HG02571 (cell line): ENCODE data around the gene RCBTB2.

Experiments
- ATAC-seq: cut with Tn5 transposase; IDR thresholded peaks from one replicate; pipeline ENCODE4 v1.9.1; 2021; ENCODE audit warnings: mild to moderate bottlenecking, moderate library complexity; ENCODE audit not compliant: unreplicated experiment

RCBTB2 gene

DNA sequence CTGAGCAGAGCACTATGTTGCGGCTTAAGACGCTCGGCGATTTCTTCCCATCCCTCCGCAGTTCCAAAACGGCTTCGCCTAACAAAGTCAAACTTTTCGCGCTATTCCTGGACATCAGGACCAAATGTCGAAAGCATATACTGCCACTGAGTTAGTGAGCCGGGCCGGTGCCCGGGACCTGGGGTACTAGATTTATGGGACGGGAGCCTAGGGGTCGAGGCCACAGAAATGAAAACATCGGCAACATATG, 699 bp downstream of the RCBTB2 start:
- ATAC-seq, result peak; percentile 5

DNA sequence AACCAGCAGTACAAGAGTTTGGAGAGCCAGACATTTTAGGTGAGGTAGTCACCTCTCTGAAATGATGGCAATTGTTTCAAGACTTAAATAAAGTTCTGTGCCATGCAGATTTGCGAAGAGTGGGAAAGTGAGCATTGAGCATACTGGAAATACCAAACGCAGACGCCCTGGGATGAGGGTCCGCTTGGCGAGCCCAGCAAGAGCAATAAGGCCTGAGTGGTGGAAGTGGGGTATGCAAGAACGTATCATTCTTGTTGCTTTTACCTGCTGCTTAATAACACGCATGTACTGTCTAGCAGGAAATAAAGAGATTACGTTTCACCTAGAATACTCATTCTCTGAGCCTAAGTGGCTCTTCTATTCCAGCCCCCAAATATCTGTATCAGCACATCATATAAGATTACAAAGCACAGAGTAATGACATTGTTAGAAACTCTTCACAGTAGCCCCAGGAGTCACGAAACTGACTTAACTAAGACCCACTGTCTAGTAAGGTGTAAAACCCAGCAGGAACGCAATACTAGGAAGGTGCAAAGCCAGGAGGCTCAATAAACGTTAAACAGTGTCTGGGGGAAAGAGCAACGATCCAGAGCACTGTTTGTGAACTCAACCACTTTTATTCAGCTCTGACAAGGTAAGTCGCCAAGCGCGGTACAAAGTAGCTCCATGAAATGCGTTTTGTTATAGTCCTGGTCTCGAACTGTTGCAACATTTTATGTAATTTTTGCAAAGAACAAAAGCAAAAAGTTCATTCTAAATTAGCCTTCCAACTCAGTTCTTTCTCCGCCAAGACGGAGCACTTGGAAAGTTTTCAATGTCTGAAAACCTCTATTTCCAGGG, 1.2 kb downstream of the RCBTB2 start:
- ATAC-seq, result no peak

DNA sequence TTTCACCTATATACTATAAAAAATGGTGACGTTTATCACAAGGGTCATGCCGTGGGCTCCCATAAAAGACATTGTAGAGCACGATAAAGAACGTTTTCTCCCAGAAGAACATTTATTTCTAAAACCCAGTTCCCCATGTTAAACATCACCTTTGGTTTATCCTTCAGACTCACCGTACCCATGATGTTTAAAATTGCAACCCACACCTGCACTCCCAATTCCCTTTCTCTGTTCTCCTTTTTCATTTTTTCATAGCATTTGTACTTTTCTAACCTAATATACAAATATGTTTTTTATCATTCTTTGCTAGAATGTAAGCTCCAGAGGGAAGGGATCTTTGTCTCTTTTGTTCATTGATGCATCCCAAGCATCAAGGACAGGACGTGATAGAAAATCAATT, 2.0 kb downstream of the RCBTB2 start:
- no peak for ATAC-seq

DNA sequence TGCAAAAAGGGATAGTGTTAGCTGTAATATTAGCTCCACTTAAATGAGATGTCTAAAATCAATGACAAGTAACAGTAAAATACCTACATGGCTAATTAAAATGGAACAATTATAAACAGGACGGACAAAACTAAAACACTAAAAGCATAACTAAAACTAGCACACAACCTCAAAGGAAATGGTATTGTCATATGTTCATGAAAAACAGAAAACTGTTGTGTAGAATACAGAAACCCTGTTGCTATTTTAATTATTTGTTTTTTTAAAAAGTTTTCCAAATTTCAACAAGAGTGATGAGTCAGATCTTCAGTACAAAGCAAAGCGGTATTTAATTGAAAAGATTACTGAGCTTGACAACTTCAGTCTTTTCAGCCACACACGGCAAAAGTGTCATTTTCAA, 4.2 kb downstream of the RCBTB2 start:
- no peak for ATAC-seq

DNA sequence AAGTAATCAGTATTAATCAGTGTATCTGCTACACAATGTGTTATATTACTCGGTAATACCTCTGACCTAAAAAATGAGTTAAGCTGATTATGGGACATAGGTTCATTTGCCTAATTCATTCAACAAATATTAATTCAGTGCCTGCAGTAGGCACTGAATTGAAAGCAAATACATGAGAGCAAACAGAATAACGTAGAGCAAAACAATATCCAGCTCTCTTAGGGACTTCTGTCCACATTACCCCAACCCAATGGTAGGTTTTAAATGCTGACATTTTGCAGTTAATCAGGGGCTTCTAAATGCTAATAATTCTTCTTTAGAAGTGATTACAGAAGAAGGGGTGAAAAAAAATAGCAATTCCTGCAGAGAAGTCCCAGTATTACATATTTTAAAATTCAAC, 4.9 kb downstream of the RCBTB2 start:
- ATAC-seq, result no peak

DNA sequence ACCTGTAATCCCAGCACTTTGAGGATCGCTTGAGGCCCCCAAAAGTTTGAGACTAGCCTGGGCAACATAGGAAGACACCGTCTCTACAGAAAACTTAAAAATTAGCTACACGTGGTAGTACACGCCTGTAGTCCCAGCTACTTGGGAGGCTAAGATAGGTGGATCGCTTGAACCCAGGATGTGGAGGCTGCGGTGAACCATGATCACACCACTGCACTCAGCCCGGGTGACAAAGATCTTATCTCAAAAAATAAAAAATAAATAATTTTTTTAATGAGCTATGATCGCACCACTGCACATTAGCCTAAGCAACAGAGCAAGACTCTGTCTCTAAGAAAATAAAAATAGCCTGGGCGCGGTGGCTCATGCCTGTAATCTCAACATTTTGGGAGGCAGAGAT, 6.6 kb downstream of the RCBTB2 start:
- ATAC-seq, result no peak

DNA sequence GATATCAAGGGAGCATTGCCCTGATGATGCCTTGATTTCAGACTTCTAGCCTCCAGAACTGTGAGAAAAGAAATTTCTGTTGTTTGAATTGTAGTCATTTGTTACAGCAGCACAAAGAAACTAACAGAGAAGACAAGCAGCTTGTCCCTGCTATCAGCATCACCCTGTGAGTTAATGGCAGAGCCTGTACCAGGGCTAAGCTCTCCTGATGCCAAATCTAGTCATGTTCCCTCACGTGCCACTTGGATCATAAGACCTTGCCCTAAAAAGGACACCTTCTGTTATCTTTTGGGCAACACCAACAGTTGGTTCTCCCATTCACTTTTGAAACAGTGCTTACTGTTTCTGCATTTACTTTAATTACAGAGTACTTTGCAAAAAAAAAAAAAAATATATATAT, 14.8 kb downstream of the RCBTB2 start:
- ATAC-seq, result no peak

DNA sequence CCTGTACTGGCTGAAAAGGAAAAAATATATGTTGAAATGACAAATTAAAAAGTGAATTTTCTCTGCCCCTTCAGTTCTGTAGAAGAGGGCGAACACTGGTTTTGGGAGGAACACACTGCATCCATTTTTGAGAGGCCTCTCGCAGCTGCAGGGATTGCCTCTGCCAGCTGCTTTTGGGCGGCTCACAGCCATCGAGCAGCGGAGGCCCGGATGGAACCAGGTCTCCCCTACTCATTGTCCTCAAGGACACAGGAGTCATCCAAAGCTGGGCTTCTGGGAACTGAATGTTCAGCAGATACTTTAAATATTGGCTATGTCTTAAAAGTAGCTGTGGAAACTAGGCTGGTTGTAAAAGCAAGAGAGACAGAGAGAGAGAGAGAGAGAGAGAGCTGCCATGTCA, 17.1 kb downstream of the RCBTB2 start:
- ATAC-seq, result no peak

DNA sequence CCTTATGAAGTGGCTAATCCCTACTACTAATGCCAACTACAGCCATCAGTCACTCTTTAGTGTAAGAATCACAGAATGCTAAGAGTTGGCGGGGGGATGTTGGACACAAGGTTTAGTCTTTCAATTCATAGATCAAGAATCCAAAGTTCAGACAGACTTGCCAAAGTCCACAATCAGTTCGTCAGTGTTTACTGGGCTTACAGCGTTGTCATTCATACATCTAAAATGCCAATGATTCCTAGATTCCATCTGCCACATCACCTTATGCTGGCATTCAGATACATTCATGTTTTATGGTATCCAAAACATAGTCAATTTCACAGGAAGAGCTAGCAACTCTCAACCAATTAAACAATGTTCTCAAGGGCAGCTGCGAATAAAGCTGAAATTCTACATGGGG, 18.1 kb downstream of the RCBTB2 start:
- ATAC-seq, result no peak

DNA sequence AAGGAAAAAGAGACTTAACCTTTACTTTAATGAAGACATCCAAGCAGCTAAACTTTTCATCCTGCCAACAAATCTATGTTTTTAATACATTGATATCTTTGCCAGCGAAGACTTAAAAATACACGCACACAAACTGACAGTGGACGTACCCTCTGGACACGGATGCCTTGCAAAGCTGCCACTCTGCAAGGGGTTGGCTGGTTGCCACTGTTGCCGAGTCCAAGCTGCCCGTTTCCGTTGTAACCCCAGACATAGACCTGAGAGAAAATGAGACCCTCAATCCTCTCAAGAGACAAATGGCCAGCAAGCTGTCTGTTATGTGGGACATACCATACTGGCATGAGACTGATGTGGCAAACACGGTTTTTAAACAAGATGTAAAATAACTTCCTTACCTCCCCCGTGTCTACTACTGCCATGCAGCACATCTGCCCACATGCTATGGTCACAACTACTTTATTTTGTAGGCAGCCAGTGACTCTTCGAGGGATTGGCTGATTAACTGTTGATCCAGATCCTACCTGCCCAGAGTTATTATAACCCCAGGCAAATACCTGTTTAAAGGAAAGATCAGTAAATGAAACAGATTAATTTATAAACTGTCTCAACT, 21.2 kb downstream of the RCBTB2 start:
- no peak for ATAC-seq

DNA sequence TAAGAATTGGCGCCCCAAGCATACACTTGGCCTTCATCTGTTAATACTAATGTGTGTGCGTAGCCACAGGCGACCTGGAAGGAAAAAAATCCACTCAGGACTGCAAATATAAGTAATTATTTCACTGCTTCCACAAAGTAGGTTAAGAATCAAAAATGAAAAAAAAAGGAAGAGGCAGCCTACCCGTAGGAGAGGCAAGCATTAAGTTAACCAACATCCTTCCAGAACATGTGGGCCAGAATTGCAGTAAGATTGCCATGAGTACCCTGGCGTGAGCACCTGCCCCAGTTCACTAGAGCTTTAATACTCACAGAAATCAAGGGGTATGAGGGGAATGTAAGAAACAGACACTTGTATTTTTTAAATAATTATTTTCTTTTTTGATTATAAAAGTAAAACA, 22.2 kb downstream of the RCBTB2 start:
- ATAC-seq, result no peak

DNA sequence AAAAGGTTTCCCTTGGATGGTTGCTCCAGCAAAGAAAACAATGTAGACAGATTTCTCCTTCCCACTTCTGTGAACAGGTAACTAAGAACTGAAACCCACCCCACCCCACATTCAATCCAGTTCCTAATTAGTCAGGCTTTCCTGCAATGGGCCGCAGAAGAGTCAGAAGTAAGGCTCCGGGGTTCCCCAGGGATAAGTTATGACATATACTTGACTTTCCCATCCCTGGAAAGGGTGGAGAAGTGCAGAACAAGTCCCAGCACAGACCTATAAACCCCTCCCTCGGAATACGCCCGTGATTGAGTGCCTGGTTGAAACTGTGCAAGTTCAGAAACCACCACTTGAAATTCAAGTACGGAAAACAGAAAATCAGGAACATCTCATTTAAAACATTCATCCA, 24.9 kb downstream of the RCBTB2 start:
- ATAC-seq, result no peak

DNA sequence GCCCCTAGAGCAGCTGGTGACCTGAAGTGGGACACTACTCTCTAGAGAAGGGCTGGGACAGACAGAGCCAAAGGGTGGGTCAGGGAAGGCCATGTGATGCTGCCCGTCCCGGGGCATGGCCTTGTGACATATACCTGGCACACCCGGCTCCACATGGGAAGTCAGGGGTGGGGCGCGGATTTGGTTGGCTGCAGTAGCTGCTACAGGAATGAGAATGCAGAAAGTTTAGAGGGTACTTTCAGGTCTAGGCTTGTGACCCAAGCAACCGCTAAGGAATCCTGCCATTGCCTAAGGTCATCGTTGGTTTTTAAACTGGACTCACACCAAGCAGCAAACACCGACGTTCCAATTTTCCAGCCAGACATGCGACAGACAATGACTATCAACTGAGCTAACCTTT, 25.9 kb downstream of the RCBTB2 start:
- ATAC-seq, result no peak

DNA sequence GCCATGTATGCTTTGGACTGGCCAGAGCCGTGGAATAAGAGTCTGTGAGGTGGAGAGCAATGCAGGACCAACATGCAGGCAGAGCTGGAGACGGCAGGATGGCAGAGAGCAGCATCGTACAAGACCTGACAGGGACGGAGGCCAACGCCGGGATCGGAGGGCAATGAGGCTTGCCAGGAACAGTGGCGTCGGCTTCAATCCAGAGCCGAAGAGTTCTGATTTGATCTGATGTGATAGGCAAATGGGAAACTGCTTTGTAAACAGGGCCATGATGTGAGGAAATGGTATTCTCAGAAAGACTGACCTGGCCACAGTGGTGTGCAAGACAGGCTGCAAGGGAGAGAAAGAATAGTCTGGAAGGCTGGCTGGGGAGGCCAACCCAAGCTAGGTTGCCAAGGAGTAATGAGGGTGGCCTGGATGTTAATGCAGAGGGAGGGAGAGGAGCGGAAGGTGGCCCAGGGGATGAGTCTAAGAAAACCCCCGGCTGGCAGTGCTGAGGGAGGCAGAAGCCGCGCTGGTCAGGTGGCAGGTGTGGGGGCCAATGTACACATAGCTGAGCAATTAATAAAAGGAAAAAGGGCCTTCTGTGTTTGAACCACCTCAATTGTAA, 26.7 kb downstream of the RCBTB2 start:
- ATAC-seq, result peak; percentile 14

DNA sequence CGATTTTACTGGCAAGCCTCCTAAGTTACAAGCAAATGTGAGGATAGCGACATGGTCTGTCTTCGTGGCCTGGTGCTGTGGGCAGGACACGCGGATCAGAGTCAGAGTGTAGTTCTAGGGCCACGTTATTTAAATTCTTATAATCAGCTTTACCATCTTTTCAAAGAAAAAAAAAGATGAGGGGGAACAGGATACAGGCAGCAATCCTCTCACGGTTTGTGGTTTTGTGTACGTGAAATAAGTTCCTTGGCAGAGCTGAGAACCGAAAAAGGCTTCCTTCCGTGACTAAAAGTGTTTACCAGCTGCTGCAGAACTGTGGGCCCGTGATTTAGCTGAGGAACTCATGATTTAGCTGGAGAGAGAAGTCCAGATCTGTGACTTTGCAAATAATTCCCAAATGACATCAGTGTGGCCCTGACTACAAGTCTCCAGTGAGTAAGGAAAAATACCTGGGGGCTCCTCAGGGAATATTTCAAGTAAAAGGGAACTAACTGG, 27.2 kb downstream of the RCBTB2 start:
- peak; percentile 74 for ATAC-seq

DNA sequence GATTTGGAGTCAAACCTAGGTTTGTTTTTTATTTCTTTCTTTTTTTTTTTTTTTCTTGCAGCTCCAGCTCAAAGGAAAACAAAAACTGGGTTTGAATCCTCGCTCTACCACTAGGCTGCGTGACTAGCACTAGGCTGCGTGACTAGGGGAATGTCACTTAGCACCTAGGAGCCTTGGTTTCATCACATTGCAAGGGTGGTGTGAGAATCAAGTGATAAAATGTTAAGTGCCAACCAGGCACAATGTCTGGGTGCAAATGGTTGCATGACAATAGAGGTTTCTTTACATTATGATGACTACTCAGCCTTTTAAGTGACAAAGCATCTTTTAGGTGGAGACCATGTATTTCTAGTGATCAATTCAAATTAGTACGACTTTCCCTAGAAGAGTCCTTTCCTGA, 27.9 kb downstream of the RCBTB2 start:
- ATAC-seq, result no peak

DNA sequence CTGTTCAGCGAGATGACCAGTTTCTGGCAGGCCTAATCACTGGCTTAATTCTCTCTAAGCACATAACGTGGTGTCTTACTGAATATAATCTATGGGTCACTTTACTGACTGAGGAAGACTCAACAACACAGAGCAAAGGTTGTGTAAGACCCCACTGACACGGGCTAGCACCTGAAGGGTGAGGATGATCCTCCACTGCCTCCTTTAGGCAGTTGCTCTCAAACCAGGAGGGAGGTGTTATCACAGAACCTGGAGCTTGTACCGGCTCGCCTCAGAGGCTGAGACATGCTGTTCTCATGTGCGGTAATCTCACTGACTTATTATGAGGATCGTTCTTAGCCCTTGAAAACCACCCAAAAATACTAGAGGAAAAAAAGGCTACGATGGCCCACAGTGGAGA, 28.3 kb downstream of the RCBTB2 start:
- no peak for ATAC-seq

DNA sequence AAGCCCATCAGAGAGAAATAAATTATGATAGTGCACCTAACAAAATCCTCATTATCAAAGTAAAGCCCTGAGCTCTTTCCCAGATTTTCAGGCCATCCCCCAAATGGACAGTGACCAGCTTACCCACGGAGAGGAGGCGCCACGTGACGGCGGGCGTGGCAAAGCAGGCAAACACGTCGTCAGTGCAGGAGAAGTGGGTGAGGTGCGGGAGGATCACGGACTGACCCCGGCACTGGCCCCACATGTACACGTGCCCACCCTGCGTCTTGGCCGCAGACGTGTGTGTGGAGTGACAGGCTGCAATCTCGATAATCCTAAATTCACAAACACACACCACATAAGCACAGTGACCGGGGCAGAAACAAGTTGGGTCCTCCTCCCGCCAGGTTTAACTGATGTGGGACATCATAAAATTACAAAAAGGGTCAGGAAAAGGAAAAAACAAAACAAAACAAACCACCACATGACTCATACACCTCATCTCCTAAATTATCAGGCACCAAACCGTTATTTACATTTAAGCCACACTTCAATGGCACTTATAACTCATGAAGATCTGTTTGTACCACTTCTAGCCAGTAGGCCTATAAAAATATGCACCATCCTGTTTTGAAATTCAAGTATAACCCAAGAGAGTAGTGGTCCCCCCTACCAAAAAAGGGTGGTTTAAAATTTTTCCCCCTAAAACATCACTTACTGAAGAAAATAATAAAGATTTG, 30.1 kb downstream of the RCBTB2 start:
- no peak for ATAC-seq

DNA sequence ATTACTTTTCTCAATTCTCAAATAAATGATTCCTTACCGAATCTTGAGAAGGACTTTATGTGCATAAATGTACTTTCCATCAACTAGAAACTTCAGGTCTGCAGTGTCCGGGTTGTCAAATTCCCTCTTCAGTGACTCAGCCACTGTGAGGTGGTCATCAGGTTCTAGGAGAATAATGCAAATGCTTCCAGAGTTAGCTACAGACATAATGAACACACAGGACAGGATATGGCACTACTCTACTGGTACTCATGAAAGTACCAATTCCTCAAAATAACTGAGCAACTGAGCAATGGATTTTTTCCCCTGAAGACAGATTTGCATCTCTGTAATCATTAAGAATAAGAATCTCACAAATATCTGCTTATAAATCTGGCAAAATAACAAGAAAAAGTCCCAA, 31.2 kb downstream of the RCBTB2 start:
- ATAC-seq, result no peak

DNA sequence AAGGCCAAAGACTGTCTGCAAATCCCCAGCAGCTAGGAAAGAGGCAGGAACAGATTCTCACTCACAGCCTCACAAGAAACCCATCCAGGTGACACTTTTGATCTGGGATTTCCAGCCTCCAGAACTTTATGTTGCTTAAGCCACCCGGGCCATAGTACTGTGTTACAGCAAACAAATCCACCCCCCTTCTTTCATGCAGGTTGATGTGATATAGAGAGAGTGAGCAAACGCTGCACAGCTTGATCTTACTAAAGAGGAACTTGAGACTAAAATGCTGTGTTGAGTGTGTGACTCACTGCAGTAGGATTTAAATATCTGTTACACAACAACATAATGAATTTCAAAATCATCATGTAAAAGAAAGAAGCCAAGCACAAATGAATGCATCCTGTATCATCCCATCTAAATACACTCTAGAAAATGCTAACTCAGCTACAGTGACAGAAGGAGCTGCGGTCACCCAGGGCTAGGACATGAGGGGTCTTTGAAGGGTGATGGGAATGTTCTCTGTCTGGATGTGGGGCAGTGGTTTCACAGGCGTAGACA, 32.2 kb downstream of the RCBTB2 start:
- no peak for ATAC-seq

DNA sequence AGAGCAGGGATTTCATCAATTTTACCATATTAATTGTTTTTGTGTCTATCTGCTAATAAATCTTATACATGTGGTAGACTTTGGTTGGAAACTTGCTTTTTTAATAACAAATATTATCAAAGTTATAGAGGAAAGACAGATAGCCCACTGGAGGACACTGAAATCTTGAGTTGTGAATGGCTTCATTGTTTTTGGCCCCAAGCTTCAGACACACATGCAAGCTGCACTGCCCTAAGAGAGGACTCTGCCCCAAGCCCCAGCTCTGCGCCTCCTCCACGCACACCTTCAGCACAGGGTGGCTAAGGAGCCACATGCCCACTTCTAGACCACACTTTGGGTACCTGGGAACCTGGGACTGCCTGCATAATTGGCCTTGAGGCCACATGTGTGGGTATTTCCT, 35.2 kb downstream of the RCBTB2 start:
- no peak for ATAC-seq
